GM12865 (cell line): ENCODE results near the gene RNPEPL1.
"Not testable (repeated sequence)": the region's sequence is repeated elsewhere in the genome, so short reads cannot be mapped to it uniquely, and the experiment has no call there.

Source experiments
- DNase-seq: peaks from one replicate; pipeline ENCODE4 v3.0.0; 2010; ENCODE audit warnings: low read depth
- H3K4me3 ChIP-seq: 2 replicates; pipeline ENCODE4 v1.5.1; 2011; ENCODE audit warnings: mild to moderate bottlenecking, low read depth, low read length, control low read depth
- TF ChIP-seq, protein P1 (sequence below): IDR thresholded peaks from 2 replicates; pipeline ENCODE4 v1.5.1; 2011; ENCODE audit warnings: low read length, control low read depth, low read depth, inconsistent platforms; ENCODE audit not compliant: insufficient read depth; ENCODE audit errors: missing control alignments

The RNPEPL1 gene, protein sequence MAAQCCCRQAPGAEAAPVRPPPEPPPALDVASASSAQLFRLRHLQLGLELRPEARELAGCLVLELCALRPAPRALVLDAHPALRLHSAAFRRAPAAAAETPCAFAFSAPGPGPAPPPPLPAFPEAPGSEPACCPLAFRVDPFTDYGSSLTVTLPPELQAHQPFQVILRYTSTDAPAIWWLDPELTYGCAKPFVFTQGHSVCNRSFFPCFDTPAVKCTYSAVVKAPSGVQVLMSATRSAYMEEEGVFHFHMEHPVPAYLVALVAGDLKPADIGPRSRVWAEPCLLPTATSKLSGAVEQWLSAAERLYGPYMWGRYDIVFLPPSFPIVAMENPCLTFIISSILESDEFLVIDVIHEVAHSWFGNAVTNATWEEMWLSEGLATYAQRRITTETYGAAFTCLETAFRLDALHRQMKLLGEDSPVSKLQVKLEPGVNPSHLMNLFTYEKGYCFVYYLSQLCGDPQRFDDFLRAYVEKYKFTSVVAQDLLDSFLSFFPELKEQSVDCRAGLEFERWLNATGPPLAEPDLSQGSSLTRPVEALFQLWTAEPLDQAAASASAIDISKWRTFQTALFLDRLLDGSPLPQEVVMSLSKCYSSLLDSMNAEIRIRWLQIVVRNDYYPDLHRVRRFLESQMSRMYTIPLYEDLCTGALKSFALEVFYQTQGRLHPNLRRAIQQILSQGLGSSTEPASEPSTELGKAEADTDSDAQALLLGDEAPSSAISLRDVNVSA

DNA sequence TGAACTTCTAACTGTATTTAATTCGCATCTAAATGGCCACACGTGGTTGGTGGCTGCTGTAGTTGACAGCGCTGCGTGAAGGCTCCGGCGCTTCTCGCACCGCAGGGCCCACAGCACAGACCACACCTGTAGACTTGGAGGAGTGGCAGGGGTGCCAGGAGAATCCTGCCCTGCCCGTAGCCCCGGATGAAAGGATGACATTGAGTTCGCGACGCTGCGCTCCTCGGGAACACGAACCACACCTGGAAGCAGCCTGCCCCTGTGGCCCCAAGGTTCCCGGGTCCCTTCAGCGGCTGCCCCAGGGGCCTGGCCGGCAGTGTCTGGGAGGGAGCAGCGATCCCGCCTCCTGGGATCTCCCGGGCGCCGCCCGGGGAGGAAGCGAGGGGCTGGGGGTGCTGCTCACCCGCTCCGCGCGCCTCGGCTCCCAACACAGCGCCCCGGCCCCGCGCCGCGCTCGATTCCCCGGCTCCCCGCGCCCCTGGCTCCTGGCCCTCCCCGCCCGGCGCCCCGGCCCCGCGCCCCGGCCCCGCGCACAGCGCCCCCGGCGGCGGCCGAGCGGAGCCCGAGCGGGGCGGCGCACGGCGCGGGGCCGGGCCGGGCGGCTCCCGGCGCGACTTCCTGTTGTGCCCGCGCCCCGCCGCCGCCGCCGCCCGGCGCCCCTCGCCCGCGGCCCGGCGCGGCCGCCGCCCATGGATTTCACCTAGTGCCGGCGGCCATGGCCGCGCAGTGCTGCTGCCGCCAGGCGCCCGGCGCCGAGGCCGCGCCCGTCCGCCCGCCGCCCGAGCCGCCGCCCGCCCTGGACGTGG, at the start of gene RNPEPL1:
Gene RNPEPL1, plus strand, starts transcription at position 613 of the 806 bp plus-strand sequence. Its CDS starts 103 bp downstream, at position 716.
- TF ChIP-seq, protein P1, sequence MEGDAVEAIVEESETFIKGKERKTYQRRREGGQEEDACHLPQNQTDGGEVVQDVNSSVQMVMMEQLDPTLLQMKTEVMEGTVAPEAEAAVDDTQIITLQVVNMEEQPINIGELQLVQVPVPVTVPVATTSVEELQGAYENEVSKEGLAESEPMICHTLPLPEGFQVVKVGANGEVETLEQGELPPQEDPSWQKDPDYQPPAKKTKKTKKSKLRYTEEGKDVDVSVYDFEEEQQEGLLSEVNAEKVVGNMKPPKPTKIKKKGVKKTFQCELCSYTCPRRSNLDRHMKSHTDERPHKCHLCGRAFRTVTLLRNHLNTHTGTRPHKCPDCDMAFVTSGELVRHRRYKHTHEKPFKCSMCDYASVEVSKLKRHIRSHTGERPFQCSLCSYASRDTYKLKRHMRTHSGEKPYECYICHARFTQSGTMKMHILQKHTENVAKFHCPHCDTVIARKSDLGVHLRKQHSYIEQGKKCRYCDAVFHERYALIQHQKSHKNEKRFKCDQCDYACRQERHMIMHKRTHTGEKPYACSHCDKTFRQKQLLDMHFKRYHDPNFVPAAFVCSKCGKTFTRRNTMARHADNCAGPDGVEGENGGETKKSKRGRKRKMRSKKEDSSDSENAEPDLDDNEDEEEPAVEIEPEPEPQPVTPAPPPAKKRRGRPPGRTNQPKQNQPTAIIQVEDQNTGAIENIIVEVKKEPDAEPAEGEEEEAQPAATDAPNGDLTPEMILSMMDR: no peak
- peak; percentile 62 for DNase-seq
- H3K4me3 ChIP-seq: peak within 1 kb of the TSS; percentile 78

DNA sequence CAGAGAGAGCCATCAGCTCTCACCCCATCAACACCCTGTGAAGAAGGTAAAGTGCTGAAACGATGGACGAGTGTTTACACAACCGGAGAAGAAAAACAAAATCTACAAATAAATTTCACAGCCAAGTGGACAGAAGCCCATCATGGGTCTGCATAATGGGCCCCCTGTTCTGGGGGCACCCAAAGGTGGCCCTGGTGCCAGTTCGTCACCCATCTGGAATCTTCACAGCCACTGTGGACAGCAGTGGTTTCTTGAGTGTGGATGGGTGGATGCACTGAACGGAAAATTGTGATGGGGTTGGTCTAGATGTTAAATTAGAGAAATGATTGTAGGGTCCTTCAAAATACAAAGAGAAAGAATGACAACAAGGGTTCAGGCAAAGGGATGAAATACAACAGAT, 49.3 kb upstream of the RNPEPL1 start:
- TF ChIP-seq, protein P1: no peak
- H3K4me3 ChIP-seq: no peak overlapping the region
- DNase-seq: no peak

DNA sequence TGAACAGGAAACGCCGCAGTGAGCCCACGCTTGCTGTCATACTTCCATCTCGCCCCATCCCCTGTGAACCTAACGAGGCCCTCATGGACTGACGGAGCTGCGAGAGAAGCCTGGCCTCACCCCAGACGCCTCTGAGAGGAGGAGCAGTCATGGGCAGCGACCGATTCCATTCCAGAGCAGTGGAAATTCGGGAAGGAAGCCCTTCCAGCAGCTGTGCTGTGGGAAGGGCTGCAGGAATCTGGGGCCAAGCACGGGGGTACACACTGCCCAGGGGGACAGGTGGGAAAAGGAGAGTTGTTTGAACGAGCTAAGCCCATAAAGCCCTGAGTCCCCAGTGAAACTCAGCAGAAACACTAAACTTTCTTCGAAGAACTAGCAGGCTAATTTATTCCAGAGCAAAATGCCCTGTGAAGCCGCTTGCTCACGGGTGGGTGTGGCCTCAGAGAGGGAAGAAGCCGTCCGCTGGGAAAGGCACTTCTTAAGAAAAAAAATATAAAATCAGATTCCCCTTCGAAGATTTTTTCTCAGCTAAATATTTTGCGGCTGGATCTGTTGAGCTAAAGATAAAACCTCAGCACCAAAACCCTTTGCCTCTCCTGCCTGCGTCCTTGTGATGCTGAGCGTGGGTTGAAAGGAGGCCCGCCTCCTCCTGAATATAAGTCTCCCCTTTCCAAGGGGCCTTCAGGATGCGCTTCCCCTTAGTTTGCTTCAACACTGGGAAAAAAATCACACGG, 48.7 kb upstream of the RNPEPL1 start:
- DNase-seq: no peak
- TF ChIP-seq, protein P1: no peak
- no peak overlapping the region for H3K4me3 ChIP-seq

DNA sequence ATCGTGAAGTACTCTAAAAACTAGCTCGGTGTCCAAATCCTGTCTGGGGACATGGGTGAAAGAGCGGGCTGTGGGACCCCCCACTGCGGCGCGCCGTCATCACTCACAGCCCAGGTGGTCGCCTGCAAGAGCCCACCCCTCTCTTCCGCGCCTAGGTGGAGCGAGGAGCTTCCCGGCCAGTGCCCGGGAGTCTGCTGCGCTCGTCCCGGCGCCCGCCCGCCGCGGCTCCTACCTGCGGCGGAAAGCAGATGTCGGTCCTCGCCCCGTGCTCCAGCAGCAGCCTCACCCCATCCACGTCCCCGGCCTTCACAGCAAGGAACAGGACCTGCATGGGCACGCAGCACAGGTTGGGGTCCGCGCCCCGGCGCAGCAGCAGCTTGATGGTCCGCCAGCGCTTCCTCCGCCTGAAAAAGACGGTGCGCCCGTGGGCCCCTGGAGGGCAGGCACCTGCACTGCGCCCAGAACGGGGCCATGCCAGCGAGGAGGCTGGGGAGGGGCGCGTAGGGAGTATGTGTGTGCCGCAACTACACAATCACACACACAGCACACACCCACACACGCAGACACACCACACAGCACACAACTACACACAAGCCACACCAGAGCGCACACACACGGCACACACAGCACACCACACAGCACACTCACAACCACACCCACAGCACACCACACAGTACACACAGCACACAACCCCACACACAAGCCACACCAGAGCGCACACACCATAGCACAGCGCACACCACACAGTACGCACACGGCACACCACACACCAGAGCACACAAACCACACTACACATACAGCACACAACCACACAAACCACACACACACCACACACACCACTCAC, 47.9 kb upstream of the RNPEPL1 start:
- no peak overlapping the region for H3K4me3 ChIP-seq
- no peak for DNase-seq
- TF ChIP-seq, protein P1: no peak

DNA sequence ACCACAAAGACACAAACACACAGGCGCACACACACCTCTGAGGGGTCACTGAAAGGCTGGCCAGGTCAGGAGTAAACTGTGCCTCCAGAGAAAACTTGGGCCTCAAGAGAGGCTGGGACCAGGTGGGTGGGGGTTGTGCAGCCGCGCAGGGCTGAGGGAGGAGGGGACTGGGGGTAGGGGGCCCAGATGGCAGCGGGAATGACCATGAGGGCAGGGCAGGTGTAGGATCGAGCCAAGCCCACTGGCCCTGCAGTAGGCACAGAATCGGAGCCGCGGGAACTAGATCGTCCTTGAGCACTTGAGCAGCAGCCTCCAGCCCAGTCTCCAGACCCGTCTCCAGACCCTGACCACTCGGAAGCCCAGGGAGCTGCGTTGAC, 47.3 kb upstream of the RNPEPL1 start:
- no peak for DNase-seq
- H3K4me3 ChIP-seq: no peak overlapping the region
- TF ChIP-seq, protein P1: no peak

DNA sequence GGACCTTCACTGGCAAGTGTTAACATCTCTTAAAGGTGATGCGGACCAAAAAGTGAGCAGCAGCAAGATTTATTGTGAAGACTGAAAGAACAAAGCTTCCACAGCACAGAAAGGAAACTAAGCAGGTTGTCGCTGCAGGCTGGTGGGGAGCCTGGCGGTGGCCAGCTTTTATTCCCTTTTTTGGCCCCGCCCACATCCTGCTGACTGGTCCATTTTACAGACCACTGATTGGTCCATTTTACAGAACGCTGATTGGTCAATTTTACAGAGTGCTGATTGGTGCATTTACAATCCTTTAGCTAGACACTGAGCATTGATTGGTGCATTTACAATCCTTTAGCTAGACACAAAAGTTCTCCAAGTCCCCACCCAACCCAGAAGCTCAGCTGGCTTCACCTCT, 46.4 kb upstream of the RNPEPL1 start:
- H3K4me3 ChIP-seq, DNase-seq: not testable (repeated sequence)
